Neural crest cell (in vitro differentiated cells): ENCODE measurements around the gene ZNF408. TPM values are rescaled to one million over a fixed set of nuclear protein-coding genes. Genes with fewer than 3 reads are reported as not detected.

ENCODE experiments used
- DNase-seq: peaks from one replicate; pipeline ENCODE4 v3.0.0; 2021; ENCODE audit warnings: low read depth, mixed read lengths, low spot score
- H3K27ac Mint-ChIP-seq: one replicate; pipeline ENCODE4 v1.8.0; 2021; ENCODE audit warnings: mild to moderate bottlenecking, mixed read lengths; ENCODE audit not compliant: unreplicated experiment
- H3K27me3 Mint-ChIP-seq: 2 replicates; pipeline ENCODE4 v1.8.0; 2021; ENCODE audit warnings: low read depth, mild to moderate bottlenecking, mixed read lengths
- H3K36me3 Mint-ChIP-seq: 2 replicates; pipeline ENCODE4 v1.8.0; 2021; ENCODE audit warnings: low read depth, mild to moderate bottlenecking, mixed read lengths
- H3K4me1 Mint-ChIP-seq: 2 replicates; pipeline ENCODE4 v1.8.0; 2021; ENCODE audit warnings: mixed read lengths
- H3K4me3 Mint-ChIP-seq: one replicate; pipeline ENCODE4 v1.8.0; 2021; ENCODE audit warnings: mild to moderate bottlenecking, mixed read lengths
- H3K9me3 Mint-ChIP-seq: 2 replicates; pipeline ENCODE4 v1.8.0; 2021; ENCODE audit warnings: mixed read lengths
- CTCF ChIP-seq: fragments of 200-600 bp; sonication (generic); conservative IDR thresholded peaks from 2 replicates; pipeline ENCODE4 v1.5.0; 2021; ENCODE audit warnings: antibody characterized with exemption, mild to moderate bottlenecking
- total RNA-seq: library from RNA; stranded (reverse); gene quantifications from 2 replicates; pipeline ENCODE4 v1.2.1, GENCODE V29; 2021

Gene ZNF408
- total RNA-seq, 1 donor from 2014 or later = 15.3 TPM

GRCh38 chr11:46725338-46726205, 24.7 kb downstream of the ZNF408 start:
- TF ChIP-seq CTCF = no peak
- no peak overlapping the region for H3K27ac Mint-ChIP-seq
- no peak for DNase-seq
- H3K36me3 Mint-ChIP-seq = no peaks in the 10 kb centered on the region
- no peaks in the 10 kb centered on the region for H3K9me3 Mint-ChIP-seq
- no peaks in the 10 kb centered on the region for H3K27me3 Mint-ChIP-seq
- no peak overlapping the region for H3K4me3 Mint-ChIP-seq
- H3K4me1 Mint-ChIP-seq = no peaks in the 10 kb centered on the region

GRCh38 chr11:46726206-46726862, 25.5 kb downstream of the ZNF408 start:
- no peak for DNase-seq
- Mint-ChIP-seq H3K4me1 (no peaks in the 10 kb centered on the region), H3K9me3 (no peaks in the 10 kb centered on the region), H3K27ac (no peak overlapping the region), H3K27me3 (no peaks in the 10 kb centered on the region), H3K36me3 (no peaks in the 10 kb centered on the region), H3K4me3 (no peak overlapping the region)
- TF ChIP-seq CTCF = no peak

GRCh38 chr11:46727952-46728658, 27.3 kb downstream of the ZNF408 start:
- Mint-ChIP-seq H3K4me3 (no peak overlapping the region), H3K36me3 (no peaks in the 10 kb centered on the region), H3K9me3 (no peaks in the 10 kb centered on the region), H3K27ac (no peak overlapping the region), H3K4me1 (no peaks in the 10 kb centered on the region), H3K27me3 (no peaks in the 10 kb centered on the region)
- DNase-seq = no peak
- TF ChIP-seq CTCF = no peak

GRCh38 chr11:46728659-46729040, 27.8 kb downstream of the ZNF408 start:
- DNase-seq = no peak
- no peaks in the 10 kb centered on the region for H3K36me3 Mint-ChIP-seq
- TF ChIP-seq CTCF = no peak
- no peaks in the 10 kb centered on the region for H3K27me3 Mint-ChIP-seq
- H3K27ac Mint-ChIP-seq = no peak overlapping the region
- H3K4me3 Mint-ChIP-seq = no peak overlapping the region
- no peaks in the 10 kb centered on the region for H3K9me3 Mint-ChIP-seq
- no peaks in the 10 kb centered on the region for H3K4me1 Mint-ChIP-seq

- no peak for DNase-seq
- H3K4me3 Mint-ChIP-seq = no peak overlapping the region
Measured at GRCh38 chr11:46729110-46730027, 28.5 kb downstream of the ZNF408 start.

More at GRCh38 chr11:46729110-46730027, 28.5 kb downstream of the ZNF408 start:
- H3K36me3 Mint-ChIP-seq = no peaks in the 10 kb centered on the region
- no peaks in the 10 kb centered on the region for H3K4me1 Mint-ChIP-seq
- H3K27me3 Mint-ChIP-seq = no peaks in the 10 kb centered on the region
- TF ChIP-seq CTCF = no peak
- H3K27ac Mint-ChIP-seq = no peak overlapping the region
- no peaks in the 10 kb centered on the region for H3K9me3 Mint-ChIP-seq
